GM23248 (cell line): ENCODE data around the gene C14orf93. TPM values are rescaled to one million over a fixed set of nuclear protein-coding genes. Genes with fewer than 3 reads are reported as not detected.
A peak's percentile ranks its signal among the peaks of the same experiment; 100 is the strongest.

Experiments used
- DNase-seq: peaks from one replicate; pipeline ENCODE4 v3.0.0-alpha.2; 2015
- H2AFZ ChIP-seq: fragments of 200-600 bp; sonication (generic); 2 replicates; pipeline ENCODE4 v1.6.1; 2016; ENCODE audit warnings: antibody characterized with exemption
- H3F3A ChIP-seq: fragments of 200-600 bp; sonication (generic); 2 replicates; pipeline ENCODE4 v1.6.1; 2016; ENCODE audit warnings: mild to moderate bottlenecking, antibody characterized with exemption, mixed run types; ENCODE audit not compliant: insufficient read depth
- H3K27ac ChIP-seq: fragments of 200-600 bp; sonication (generic); 2 replicates; pipeline ENCODE4 v1.5.1; 2016; ENCODE audit warnings: mild to moderate bottlenecking
- H3K27me3 ChIP-seq: fragments of 200-600 bp; sonication (generic); replicated peaks from 2 replicates; pipeline ENCODE4 v1.6.1; 2016; ENCODE audit warnings: mild to moderate bottlenecking; ENCODE audit not compliant: insufficient read depth
- H3K36me3 ChIP-seq: fragments of 200-600 bp; sonication (generic); 2 replicates; pipeline ENCODE4 v1.6.1; 2016; ENCODE audit warnings: low read depth, mild to moderate bottlenecking
- H3K4me1 ChIP-seq: fragments of 200-600 bp; sonication (generic); 2 replicates; pipeline ENCODE4 v1.6.1; 2016; ENCODE audit warnings: mild to moderate bottlenecking; ENCODE audit not compliant: insufficient read depth
- H3K4me2 ChIP-seq: fragments of 200-600 bp; sonication (generic); one replicate; pipeline ENCODE4 v1.6.1; 2016; ENCODE audit warnings: mild to moderate bottlenecking; ENCODE audit not compliant: unreplicated experiment
- H3K4me3 ChIP-seq: fragments of 200-600 bp; sonication (generic); 2 replicates; pipeline ENCODE4 v1.5.1; 2016; ENCODE audit warnings: mild to moderate bottlenecking
- H3K79me2 ChIP-seq: fragments of 200-600 bp; sonication (generic); 2 replicates; pipeline ENCODE4 v1.6.1; 2016; ENCODE audit warnings: mild to moderate bottlenecking; ENCODE audit not compliant: insufficient read depth
- H3K9ac ChIP-seq: fragments of 200-600 bp; sonication (generic); 2 replicates; pipeline ENCODE4 v1.6.1; 2016; ENCODE audit warnings: mild to moderate bottlenecking
- H3K9me2 ChIP-seq: fragments of 200-600 bp; sonication (generic); 2 replicates; pipeline ENCODE4 v1.6.1; 2016; ENCODE audit warnings: mixed run types, mild to moderate bottlenecking, moderate library complexity; ENCODE audit not compliant: insufficient read depth
- H3K9me3 ChIP-seq: fragments of 200-600 bp; sonication (generic); one replicate; pipeline ENCODE4 v1.6.1; 2017; ENCODE audit warnings: low read depth
- H4K20me1 ChIP-seq: fragments of 200-600 bp; sonication (generic); 2 replicates; pipeline ENCODE4 v1.6.0; 2016; ENCODE audit not compliant: insufficient read depth
- EZH2 ChIP-seq: fragments of 200-600 bp; sonication (generic); IDR thresholded peaks from 2 replicates; pipeline ENCODE4 v1.6.1; 2018; ENCODE audit warnings: antibody characterized with exemption, mild to moderate bottlenecking; ENCODE audit not compliant: insufficient read depth, poor library complexity, severe bottlenecking
- EZH2phosphoT487 ChIP-seq: fragments of 200-600 bp; sonication (generic); IDR thresholded peaks from 2 replicates; pipeline ENCODE4 v1.6.1; 2018; ENCODE audit warnings: antibody characterized with exemption, moderate library complexity, mild to moderate bottlenecking, low read depth; ENCODE audit not compliant: insufficient read depth
- WGBS, 2 experiments: methylation state at CpG; one replicate each; pipeline ENCODE4 v1.1.6; 2015 to 2017; ENCODE audit warnings: low lambda C conversion rate in 2 of 2, low coverage in 1 of 2; ENCODE audit errors: missing lambda C conversion rate in 2 of 2; 5-methylcytosine and 5-hydroxymethylcytosine counted together
- in situ Hi-C: fragments of 300-500 bp; cut with MboI; formaldehyde crosslinking; loops from 2 replicates; pipeline ENCODE4 v1.15.0; 2020
- polyA plus RNA-seq: library from polyadenylated mRNA; unstranded; fragments of >200 nt; fragmentation: Nextera tagmentation; extraction: Ambion mirVana; gene quantifications from 2 replicates; pipeline ENCODE4 v1.2.1, GENCODE V29; 2016
- total RNA-seq: library from RNA; depleted of rRNA; stranded (reverse); fragments of >200 nt; shearing (Covaris generic); gene quantifications from 2 replicates; pipeline ENCODE4 v1.2.3, GENCODE V29; 2014

The C14orf93 gene
- total and polyA plus RNA-seq, 2 experiments from 2014 or later: 3.4 to 7.1 TPM

- no peaks in the 10 kb centered on the region for H4K20me1 ChIP-seq
- H3K36me3 ChIP-seq: peaks cover 19% of the 10 kb centered on the region; the same call in 1 of the 2 replicates
- peak overlapping the region; percentile 75 for H3K4me3 ChIP-seq
- peaks cover 40% of the 10 kb centered on the region for H3K4me1 ChIP-seq
- peaks cover 53% of the 10 kb centered on the region for H3K79me2 ChIP-seq
- peaks cover 31% of the 10 kb centered on the region for H3F3A ChIP-seq
- no peak for DNase-seq
- H3K9me2 ChIP-seq: no peaks in the 10 kb centered on the region
- no peaks in the 10 kb centered on the region for H3K27me3 ChIP-seq
- in situ Hi-C loops: no loop called here
- 0 out of 2 replicates have a peak overlapping the region, but pooled peaks have one; percentile 24 for H3K9ac ChIP-seq
- no peak overlapping the region for H2AFZ ChIP-seq
- 75 to 77% methylated on average over 5 of the region's 5 CpGs for WGBS, 2 experiments
- TF ChIP-seq EZH2: no peak
- no peak for TF ChIP-seq EZH2phosphoT487
- peak overlapping the region; percentile 74 for H3K4me2 ChIP-seq
- no peaks in the 10 kb centered on the region for H3K9me3 ChIP-seq
- H3K27ac ChIP-seq: peak overlapping the region; percentile 51; the same call in 1 of the 2 replicates
Observed at GRCh38 chr14:22978981-22979671, 30.8 kb downstream of the C14orf93 start.

- H3K4me2 ChIP-seq: peak overlapping the region; percentile 74
- H2AFZ ChIP-seq: no peak overlapping the region
- TF ChIP-seq EZH2phosphoT487 (no peak), EZH2 (no peak)
- no peaks in the 10 kb centered on the region for H3K27me3 ChIP-seq
- H3K4me1 ChIP-seq: peaks cover 40% of the 10 kb centered on the region
- WGBS, 2 experiments: 59 to 68% methylated on average over 3 of the region's 3 CpGs
- peak overlapping the region; percentile 75 for H3K4me3 ChIP-seq
- peak; percentile 39 for DNase-seq
- H3K79me2 ChIP-seq: peaks cover 47% of the 10 kb centered on the region
- peaks cover 31% of the 10 kb centered on the region for H3F3A ChIP-seq
- H3K9me3 ChIP-seq: no peaks in the 10 kb centered on the region
- peaks cover 23% of the 10 kb centered on the region; the same call in 1 of the 2 replicates for H3K36me3 ChIP-seq
- H3K9ac ChIP-seq: peak overlapping the region; percentile 24; the same call in 1 of the 2 replicates
- H3K9me2 ChIP-seq: no peaks in the 10 kb centered on the region
- in situ Hi-C loops: no loop called here
- no peaks in the 10 kb centered on the region for H4K20me1 ChIP-seq
- H3K27ac ChIP-seq: peak overlapping the region; percentile 51
Observed at GRCh38 chr14:22978487-22978837, 31.5 kb downstream of the C14orf93 start.

GRCh38 chr14:22977684-22978486 is 32.1 kb downstream of the C14orf93 start:
- peak overlapping the region; percentile 24; the same call in 1 of the 2 replicates for H3K9ac ChIP-seq
- in situ Hi-C loops: no loop called here
- no peaks in the 10 kb centered on the region for H3K9me3 ChIP-seq
- H3K79me2 ChIP-seq: peaks cover 47% of the 10 kb centered on the region
- H3K9me2 ChIP-seq: no peaks in the 10 kb centered on the region
- DNase-seq: peak; percentile 71
- peaks cover 28% of the 10 kb centered on the region for H3F3A ChIP-seq
- H3K4me1 ChIP-seq: peaks cover 40% of the 10 kb centered on the region
- H3K27me3 ChIP-seq: no peaks in the 10 kb centered on the region
- peak overlapping the region; percentile 74 for H3K4me2 ChIP-seq
- peak overlapping the region; percentile 51 for H3K27ac ChIP-seq
- peak overlapping the region; percentile 75 for H3K4me3 ChIP-seq
- no peak for TF ChIP-seq EZH2
- TF ChIP-seq EZH2phosphoT487: no peak
- peaks cover 29% of the 10 kb centered on the region; the same call in 1 of the 2 replicates for H3K36me3 ChIP-seq
- 22 to 45% methylated on average over 5 to 8 of the region's 8 CpGs for WGBS, 2 experiments
- H4K20me1 ChIP-seq: no peaks in the 10 kb centered on the region; the same call in 1 of the 2 replicates
- no peak overlapping the region for H2AFZ ChIP-seq

GRCh38 chr14:22977434-22977683 is 32.6 kb downstream of the C14orf93 start:
- no peak for TF ChIP-seq EZH2phosphoT487
- TF ChIP-seq EZH2: no peak
- in situ Hi-C loops: no loop called here
- H3F3A ChIP-seq: peaks cover 28% of the 10 kb centered on the region

More at GRCh38 chr14:22977434-22977683, 32.6 kb downstream of the C14orf93 start:
- H3K9me2 ChIP-seq: no peaks in the 10 kb centered on the region
- peak overlapping the region; percentile 51 for H3K27ac ChIP-seq
- no peaks in the 10 kb centered on the region; the same call in 1 of the 2 replicates for H4K20me1 ChIP-seq
- H3K36me3 ChIP-seq: peaks cover 34% of the 10 kb centered on the region
- DNase-seq: no peak
- peaks cover 40% of the 10 kb centered on the region for H3K4me1 ChIP-seq
- no peaks in the 10 kb centered on the region for H3K9me3 ChIP-seq
- no peaks in the 10 kb centered on the region for H3K27me3 ChIP-seq
- H3K79me2 ChIP-seq: peaks cover 47% of the 10 kb centered on the region
- H3K9ac ChIP-seq: peak overlapping the region; percentile 14; the same call in 1 of the 2 replicates
- H2AFZ ChIP-seq: no peak overlapping the region
- H3K4me2 ChIP-seq: peak overlapping the region; percentile 74
- peak overlapping the region; percentile 75 for H3K4me3 ChIP-seq
